MM.1S (cell line): ENCODE data around the gene DENND1A.

ENCODE experiments used
- DNase-seq: peaks from one replicate; pipeline ENCODE4 v3.0.0-alpha.2; 2015
- H2AFZ ChIP-seq: fragments of 300-600 bp; sonication (generic); 2 replicates; pipeline ENCODE4 v1.6.0; 2016; ENCODE audit warnings: antibody characterized with exemption, low read length
- H3F3A ChIP-seq: fragments of 300-600 bp; sonication (generic); 2 replicates; pipeline ENCODE4 v1.6.1; 2016; ENCODE audit warnings: mild to moderate bottlenecking, antibody characterized with exemption, low read length, moderate library complexity, mixed read lengths; ENCODE audit not compliant: insufficient read depth
- H3K27ac ChIP-seq: fragments of 300-600 bp; sonication (generic); 2 replicates; pipeline ENCODE4 v1.5.1; 2016; ENCODE audit warnings: mild to moderate bottlenecking, low read length
- H3K27me3 ChIP-seq: fragments of 300-600 bp; sonication (generic); replicated peaks from 2 replicates; pipeline ENCODE4 v1.6.0; 2016; ENCODE audit warnings: low read length; ENCODE audit not compliant: insufficient read depth
- H3K36me3 ChIP-seq: fragments of 300-600 bp; sonication (generic); replicated peaks from 2 replicates; pipeline ENCODE4 v1.6.1; 2016; ENCODE audit warnings: mild to moderate bottlenecking, low read length, mixed read lengths; ENCODE audit not compliant: insufficient read depth
- H3K4me1 ChIP-seq: fragments of 300-600 bp; sonication (generic); 2 replicates; pipeline ENCODE4 v1.6.1; 2016; ENCODE audit warnings: low read length, mixed read lengths
- H3K4me2 ChIP-seq: fragments of 300-600 bp; sonication (generic); 2 replicates; pipeline ENCODE4 v1.6.0; 2016; ENCODE audit warnings: low read depth, low read length
- H3K4me3 ChIP-seq: fragments of 300-600 bp; sonication (generic); 2 replicates; pipeline ENCODE4 v1.5.1; 2016; ENCODE audit warnings: low read length, mixed read lengths
- H3K79me2 ChIP-seq: fragments of 300-600 bp; sonication (generic); 2 replicates; pipeline ENCODE4 v1.6.1; 2016; ENCODE audit warnings: mixed run types, low read length, mixed read lengths
- H3K9ac ChIP-seq: fragments of 300-600 bp; sonication (generic); 2 replicates; pipeline ENCODE4 v1.6.1; 2016; ENCODE audit warnings: low read length, mixed read lengths
- H3K9me2 ChIP-seq: fragments of 300-600 bp; sonication (generic); replicated peaks from 2 replicates; pipeline ENCODE4 v1.6.1; 2016; ENCODE audit warnings: mild to moderate bottlenecking, low read length, mixed read lengths; ENCODE audit not compliant: insufficient read depth
- H3K9me3 ChIP-seq: fragments of 300-600 bp; sonication (generic); replicated peaks from 2 replicates; pipeline ENCODE4 v1.6.1; 2016; ENCODE audit warnings: mild to moderate bottlenecking, low read length, mixed read lengths; ENCODE audit not compliant: insufficient read depth
- H4K20me1 ChIP-seq: fragments of 300-600 bp; sonication (generic); 2 replicates; pipeline ENCODE4 v1.6.1; 2016; ENCODE audit warnings: mild to moderate bottlenecking, low read length, moderate library complexity, mixed read lengths; ENCODE audit not compliant: insufficient read depth
- EZH2 ChIP-seq: fragments of 300-600 bp; sonication (generic); optimal IDR thresholded peaks from 2 replicates; pipeline ENCODE3; 2017; ENCODE audit warnings: low read depth, mild to moderate bottlenecking, antibody characterized with exemption, low read length, mixed read lengths
- EZH2phosphoT487 ChIP-seq: fragments of 300-600 bp; sonication (generic); IDR thresholded peaks from 2 replicates; pipeline ENCODE4 v1.6.1; 2018; ENCODE audit warnings: antibody characterized with exemption, low read length
- TF ChIP-seq, protein P1 (sequence below): fragments of 300-600 bp; sonication (generic); IDR thresholded peaks from 2 replicates; pipeline ENCODE4 v1.5.1; 2016; ENCODE audit warnings: antibody characterized with exemption, low read length, mixed read lengths

Gene DENND1A

DNA sequence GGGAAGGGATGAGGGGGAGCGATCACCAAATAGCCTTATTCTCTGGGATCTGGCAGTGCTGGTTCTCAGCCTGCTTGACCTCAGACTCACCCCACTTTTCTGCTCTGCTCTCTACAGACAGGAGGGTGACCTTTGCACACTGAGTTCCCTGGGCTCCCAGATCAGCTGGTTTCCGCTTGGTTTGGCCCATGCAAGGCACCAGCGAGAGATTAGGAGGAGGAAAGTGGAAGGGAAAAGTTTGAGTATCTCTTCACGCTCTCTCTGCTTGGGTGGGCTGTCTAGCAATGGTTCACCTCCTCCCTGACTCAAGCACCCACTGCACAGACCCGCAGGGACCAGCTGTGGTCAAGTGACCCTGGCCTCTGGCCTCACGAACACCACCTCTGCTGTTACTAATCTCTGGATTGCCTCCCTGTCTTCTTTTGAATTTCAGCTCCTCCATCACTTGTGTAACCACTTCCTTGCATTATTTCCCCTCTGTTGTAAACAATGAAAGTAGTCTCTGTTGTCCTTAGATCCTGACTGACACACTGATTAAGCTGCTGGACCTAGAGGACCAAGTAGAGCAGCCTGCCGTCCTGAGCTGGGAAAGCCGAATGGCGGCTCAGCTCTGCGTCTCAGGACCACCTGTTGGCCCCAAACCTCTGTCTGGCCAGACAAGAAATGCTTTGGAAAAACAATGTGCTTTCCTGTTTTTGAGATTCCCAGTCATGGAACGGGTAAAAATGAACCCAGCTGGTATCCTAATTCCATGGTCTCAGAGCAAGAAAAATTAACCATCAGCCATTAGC, 387.3 kb downstream of the DENND1A start:
- DNase-seq: no peak
- Histone ChIP-seq H3K9ac (no peak overlapping the region), H3K27ac (no peak overlapping the region), H2AFZ (no peak overlapping the region), H3K4me2 (no peak overlapping the region), H3K4me1 (no peaks in the 10 kb centered on the region), H3K9me3 (no peaks in the 10 kb centered on the region), H3K36me3 (no peaks in the 10 kb centered on the region), H3K79me2 (no peaks in the 10 kb centered on the region), H3K9me2 (no peaks in the 10 kb centered on the region), H3K4me3 (no peak overlapping the region), H3F3A (no peaks in the 10 kb centered on the region), H4K20me1 (no peaks in the 10 kb centered on the region), H3K27me3 (no peaks in the 10 kb centered on the region)
- TF ChIP-seq, protein P1, sequence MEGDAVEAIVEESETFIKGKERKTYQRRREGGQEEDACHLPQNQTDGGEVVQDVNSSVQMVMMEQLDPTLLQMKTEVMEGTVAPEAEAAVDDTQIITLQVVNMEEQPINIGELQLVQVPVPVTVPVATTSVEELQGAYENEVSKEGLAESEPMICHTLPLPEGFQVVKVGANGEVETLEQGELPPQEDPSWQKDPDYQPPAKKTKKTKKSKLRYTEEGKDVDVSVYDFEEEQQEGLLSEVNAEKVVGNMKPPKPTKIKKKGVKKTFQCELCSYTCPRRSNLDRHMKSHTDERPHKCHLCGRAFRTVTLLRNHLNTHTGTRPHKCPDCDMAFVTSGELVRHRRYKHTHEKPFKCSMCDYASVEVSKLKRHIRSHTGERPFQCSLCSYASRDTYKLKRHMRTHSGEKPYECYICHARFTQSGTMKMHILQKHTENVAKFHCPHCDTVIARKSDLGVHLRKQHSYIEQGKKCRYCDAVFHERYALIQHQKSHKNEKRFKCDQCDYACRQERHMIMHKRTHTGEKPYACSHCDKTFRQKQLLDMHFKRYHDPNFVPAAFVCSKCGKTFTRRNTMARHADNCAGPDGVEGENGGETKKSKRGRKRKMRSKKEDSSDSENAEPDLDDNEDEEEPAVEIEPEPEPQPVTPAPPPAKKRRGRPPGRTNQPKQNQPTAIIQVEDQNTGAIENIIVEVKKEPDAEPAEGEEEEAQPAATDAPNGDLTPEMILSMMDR: no peak
- TF ChIP-seq EZH2phosphoT487 (no peak), EZH2 (no peak)

DNA sequence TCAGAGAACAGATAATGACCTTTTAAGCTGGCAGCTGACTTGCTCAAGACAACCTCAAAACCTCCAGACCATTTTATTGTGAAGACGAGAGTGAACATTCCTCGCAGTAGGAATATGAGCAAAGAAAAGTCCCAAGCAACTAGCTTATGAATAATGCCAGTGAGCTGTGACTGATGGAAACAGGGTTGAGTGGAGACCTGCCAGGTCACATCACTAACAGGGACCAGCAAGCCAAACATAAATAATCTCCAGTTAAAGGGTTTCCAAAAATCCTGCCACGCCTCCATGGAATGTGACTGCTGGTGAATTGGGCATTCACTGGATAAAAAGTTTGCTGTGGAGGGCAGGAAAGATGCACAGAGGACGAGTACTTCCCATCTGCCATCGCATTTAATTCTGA, 388.5 kb downstream of the DENND1A start:
- H3K27me3 ChIP-seq: no peaks in the 10 kb centered on the region; the same call in 1 of the 2 replicates

DNA sequence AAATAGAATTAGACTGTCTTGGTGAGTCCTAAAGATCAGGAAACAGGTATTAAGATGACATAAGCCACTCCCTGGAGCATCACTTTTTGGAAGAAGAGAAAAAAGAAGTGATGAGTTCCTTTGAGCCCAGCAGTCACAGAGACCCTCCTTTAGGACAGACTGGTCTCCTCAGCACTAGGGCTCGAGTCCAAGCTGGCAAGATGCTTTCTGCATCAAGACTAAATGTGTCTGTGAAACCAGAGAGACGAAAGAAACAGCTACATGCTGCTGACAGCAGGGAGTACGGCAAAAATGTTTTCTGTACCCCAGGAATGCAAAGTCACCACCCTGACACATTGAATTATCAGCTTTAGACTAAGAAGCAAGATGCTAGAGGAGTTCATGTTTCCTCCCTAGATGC, 389.5 kb downstream of the DENND1A start:
- H3K27ac ChIP-seq: no peak overlapping the region
- H2AFZ ChIP-seq: no peak overlapping the region
- no peaks in the 10 kb centered on the region for H3K9me2 ChIP-seq
- H3K9me3 ChIP-seq: no peaks in the 10 kb centered on the region
- no peaks in the 10 kb centered on the region for H3K79me2 ChIP-seq
- DNase-seq: no peak
- TF ChIP-seq, protein P1: no peak
- TF ChIP-seq EZH2phosphoT487 (no peak), EZH2 (no peak)
- no peak overlapping the region for H3K4me3 ChIP-seq
- no peaks in the 10 kb centered on the region for H3K36me3 ChIP-seq
- H3K9ac ChIP-seq: no peak overlapping the region
- no peak overlapping the region for H3K4me2 ChIP-seq
- no peaks in the 10 kb centered on the region for H3K4me1 ChIP-seq
- H3K27me3 ChIP-seq: no peaks in the 10 kb centered on the region; the same call in 1 of the 2 replicates
- H4K20me1 ChIP-seq: no peaks in the 10 kb centered on the region
- no peaks in the 10 kb centered on the region for H3F3A ChIP-seq

More for the DNA sequence above, 388.5 kb downstream of the DENND1A start:
- H3K9me3 ChIP-seq: no peaks in the 10 kb centered on the region
- H3K4me1 ChIP-seq: no peaks in the 10 kb centered on the region
- DNase-seq: no peak
- no peak for TF ChIP-seq EZH2phosphoT487
- TF ChIP-seq, protein P1: no peak
- TF ChIP-seq EZH2: no peak
- H4K20me1 ChIP-seq: no peaks in the 10 kb centered on the region
- H3K9me2 ChIP-seq: no peaks in the 10 kb centered on the region
- no peak overlapping the region for H3K27ac ChIP-seq
- H3K36me3 ChIP-seq: no peaks in the 10 kb centered on the region
- no peak overlapping the region for H3K4me2 ChIP-seq
- no peaks in the 10 kb centered on the region for H3F3A ChIP-seq
- H3K79me2 ChIP-seq: no peaks in the 10 kb centered on the region
- H3K4me3 ChIP-seq: no peak overlapping the region
- H3K9ac ChIP-seq: no peak overlapping the region
- H2AFZ ChIP-seq: no peak overlapping the region
